Pancreas (tissue), 10 donors: ENCODE results near the gene UBE2E2. TPM values are rescaled to one million over a fixed set of nuclear protein-coding genes. Genes with fewer than 3 reads are reported as not detected.

Experiments used
- ATAC-seq, 4 donors: fragments of 200-7000 bp; cut with Tn5 transposase; one replicate each; pipeline versions ENCODE4 v1.8.0 to v1.9.1; 2020; ENCODE audit warnings: mild to moderate bottlenecking in 4 of 4, moderate library complexity in 4 of 4
- DNase-seq, 6 donors: peaks; one replicate each; pipeline ENCODE4 v3.0.0-alpha.2; 2020
- FAIRE-seq: peaks from 2 replicates; lab custom pipeline; 2012; peaks lifted over from hg19 to GRCh38; lab: Jason Lieb, UNC
- H3K27ac ChIP-seq, 4 donors: fragments of 200-600 bp; sonication (generic); 1 replicate in 3 of 4; 2 replicates in 1 of 4; pipeline versions ENCODE4 v1.5.0 to v1.8.0; 2020
- H3K27me3 ChIP-seq, 4 donors: fragments of 200-600 bp; one replicate each; pipeline ENCODE4 v1.8.0; 2021
- H3K36me3 ChIP-seq, 3 donors: fragments of 200-600 bp; sonication (generic) in 1 of 3; one replicate each; pipeline versions ENCODE4 v1.5.0 to v1.8.0; 2020 to 2021
- H3K4me1 ChIP-seq, 3 donors: fragments of 200-600 bp; one replicate each; pipeline ENCODE4 v1.8.0; 2021
- H3K4me3 ChIP-seq, 4 donors: fragments of 200-600 bp; sonication (generic) in 2 of 4; one replicate each; pipeline versions ENCODE4 v1.5.0 to v1.8.0; 2020 to 2021
- H3K9me3 ChIP-seq, 4 donors: fragments of 200-600 bp; one replicate each; pipeline ENCODE4 v1.8.0; 2021
- CTCF ChIP-seq, 4 donors: fragments of 200-600 bp; sonication (generic) in 3 of 4; IDR thresholded peaks; one replicate each; pipeline versions ENCODE4 v1.5.0 to v1.8.0; 2021; ENCODE audit warnings: antibody characterized with exemption in 4 of 4
- WGBS, 2 donors: extraction: QIAGEN DNeasy Blood & Tissue Kit; methylation state at CpG; one replicate each; pipeline ENCODE4 v1.1.7; 2013; 5-methylcytosine and 5-hydroxymethylcytosine counted together
- intact Hi-C, 3 donors: fragments of 100-400 bp; cut with DNase I; formaldehyde crosslinking; loops; one replicate each; pipeline versions ENCODE4 v1.11.1 to v1.14.2; 2022
- polyA plus RNA-seq, 2 donors: library from polyadenylated mRNA; stranded (reverse); fragments of 200-250 nt; gene quantifications; one replicate each; pipeline ENCODE4 v1.2.3, GENCODE V29; 2013
- total RNA-seq, 6 donors: library from RNA; stranded (reverse); fragmentation: NEBNext Ultra II Directional in 4 of 6; extraction: Animal tissue kit (Norgen Biotek cat#: 25700) in 4 of 6; gene quantifications; one replicate each; pipeline versions ENCODE4 v1.2.1 to v1.2.4, GENCODE V29; 2021 to 2023
- donor health status: healthy with polysubstance abuse.
- donor health status: DM: no; HTN: no; CAD: no; lungs with moderate emphysema.
- donor health status: DM: no; HTN: no; CAD: no.
- donor health status: control.
- donor health status: control.
- donor health status: Bipolar disorder and iron deficiency.
- donor health status: DM: yes; HTN: yes; CAD: no.
- donor health status: DM: no; HTN: no; CAD: no.
- donor health status: DM: no; HTN: no; CAD: no.
- donor health status: DM: yes; HTN: yes; CAD: no.

UBE2E2 gene
- total and polyA plus RNA-seq, 8 donors: 3.3 to 11.6 (median 5.8) TPM

- intact Hi-C loops: no loop called here
- H3K36me3 ChIP-seq: no peaks in the 10 kb centered on the region
- DNase-seq (no peak), FAIRE-seq (no peak), ATAC-seq (no peak)
- H3K27me3 ChIP-seq: no peaks in the 10 kb centered on the region
- peaks cover 0 to 4% (median 0%) of the 10 kb centered on the region in 3 donors for H3K4me1 ChIP-seq
- H3K4me3 ChIP-seq: no peak overlapping the region
- no peak overlapping the region for H3K27ac ChIP-seq
- H3K9me3 ChIP-seq: no peaks in the 10 kb centered on the region
- WGBS, 2 donors: 71 to 92% methylated on average over 1 of the region's 1 CpG
- no peak for TF ChIP-seq CTCF (IDR thresholded peaks at IDR 0.05)
These were observed 101.3 kb downstream of the UBE2E2 start for GRCh38 chr3:23304424-23304823.

- H3K27ac ChIP-seq: no peak overlapping the region
- H3K4me1 ChIP-seq: peaks cover 0 to 1% (median 0%) of the 10 kb centered on the region in 3 donors
- no peaks in the 10 kb centered on the region for H3K27me3 ChIP-seq
- no peak for ATAC-seq
- TF ChIP-seq CTCF (IDR thresholded peaks at IDR 0.05): no peak
- no peak overlapping the region for H3K4me3 ChIP-seq
- no peak for FAIRE-seq
- H3K36me3 ChIP-seq: no peaks in the 10 kb centered on the region
- 89 to 96% methylated on average over 2 of the region's 2 CpGs for WGBS, 2 donors
- no peaks in the 10 kb centered on the region for H3K9me3 ChIP-seq
- no peak for DNase-seq
- intact Hi-C loops: no loop called here
These were observed 106.0 kb downstream of the UBE2E2 start for GRCh38 chr3:23308986-23309625.

GRCh38 chr3:23312866-23313265 is 109.7 kb downstream of the UBE2E2 start:
- no peaks in the 10 kb centered on the region for H3K9me3 ChIP-seq
- no peak overlapping the region for H3K27ac ChIP-seq
- WGBS, 2 donors: 67 to 68% methylated on average over 3 of the region's 3 CpGs
- no peak for FAIRE-seq
- no peak for ATAC-seq
- no peaks in the 10 kb centered on the region for H3K36me3 ChIP-seq
- no peak for DNase-seq
- H3K4me1 ChIP-seq: no peaks in the 10 kb centered on the region
- no peak overlapping the region for H3K4me3 ChIP-seq
- intact Hi-C loops: no loop called here
- no peaks in the 10 kb centered on the region for H3K27me3 ChIP-seq
- TF ChIP-seq CTCF (IDR thresholded peaks at IDR 0.05): no peak

GRCh38 chr3:23314981-23315762 is 112.0 kb downstream of the UBE2E2 start:
- Histone ChIP-seq H3K9me3 (no peaks in the 10 kb centered on the region), H3K36me3 (no peaks in the 10 kb centered on the region), H3K27me3 (no peaks in the 10 kb centered on the region), H3K4me1 (no peaks in the 10 kb centered on the region), H3K4me3 (no peak overlapping the region), H3K27ac (no peak overlapping the region)
- no peak for ATAC-seq
- WGBS, 2 donors: 80 to 88% methylated on average over 5 of the region's 5 CpGs
- DNase-seq: no peak
- no peak for FAIRE-seq
- TF ChIP-seq CTCF (IDR thresholded peaks at IDR 0.05): no peak
- intact Hi-C loops: no loop called here

GRCh38 chr3:23316924-23317323 is 113.8 kb downstream of the UBE2E2 start:
- FAIRE-seq (no peak), ATAC-seq (no peak), DNase-seq (peak in 1 of 6 donors; percentile 29)
- no peak overlapping the region for H3K27ac ChIP-seq
- H3K4me1 ChIP-seq: no peaks in the 10 kb centered on the region
- no peak for TF ChIP-seq CTCF (IDR thresholded peaks at IDR 0.05)
- H3K9me3 ChIP-seq: no peaks in the 10 kb centered on the region
- H3K36me3 ChIP-seq: no peaks in the 10 kb centered on the region
- intact Hi-C loops: no loop called here
- no peak overlapping the region for H3K4me3 ChIP-seq
- WGBS, 2 donors: 96 to 100% methylated on average over 2 of the region's 2 CpGs
- H3K27me3 ChIP-seq: no peaks in the 10 kb centered on the region
